ENCODE results near the gene TTC9. TPM values are rescaled to one million over a fixed set of nuclear protein-coding genes. Genes with fewer than 3 reads are reported as not detected.

Gene TTC9
- total and polyA plus RNA-seq, 9 of the 15 experiments (the other 6 are each of a cell fraction or from before 2014, with no cell fraction given), result 0.07 TPM; not detected in 8

DNA sequence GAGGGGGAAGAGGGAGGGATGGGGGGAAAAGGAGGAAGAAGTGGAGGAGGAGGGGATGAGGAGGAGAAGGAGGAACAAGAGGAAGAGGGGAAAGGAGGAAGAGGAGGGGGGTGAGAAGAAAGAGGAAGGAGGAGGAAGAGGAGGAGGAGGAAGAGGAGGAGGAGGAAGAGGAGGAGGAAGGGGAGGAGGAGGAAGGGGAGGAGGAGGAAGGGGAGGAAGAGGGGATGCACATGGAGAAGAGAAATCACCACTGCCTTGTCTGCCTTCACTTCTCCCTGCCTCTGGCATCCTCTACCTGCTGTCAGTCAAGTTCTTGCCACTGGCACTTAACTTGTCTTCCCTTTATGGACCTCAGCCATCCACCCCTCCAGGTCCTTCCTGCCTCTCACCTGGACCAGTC is 59.9 kb downstream of the TTC9 start:
- H3K9me3 ChIP-seq (replicated peaks; ENCODE audit: control insufficient read depth, insufficient read depth, low read depth, low read length), result no peaks in the 10 kb centered on the region
- CTCF ChIA-PET (ENCODE audit: low intra/inter-chr PET ratio), result no interaction called here

More for the DNA sequence above, 59.9 kb downstream of the TTC9 start:
- intact Hi-C loops (cut with micrococcal nuclease), result no loop called here
- Histone ChIP-seq H3K4me2 (ENCODE audit: insufficient read depth, low read length) (no peak overlapping the region), H3K27me3 (ENCODE audit: control insufficient read depth in 2 of 2, insufficient read depth in 2 of 2, low read length in 2 of 2) (no peaks in the 10 kb centered on the region), H3K36me3 (ENCODE audit: control insufficient read depth, insufficient read depth, low read length) (no peaks in the 10 kb centered on the region), H3K4me1 (replicated peaks in 1 of 2; ENCODE audit: control insufficient read depth in 2 of 2, insufficient read depth in 2 of 2, low read length in 2 of 2) (peaks cover 8 to 14% of the 10 kb centered on the region in 2 experiments; a peak in 4 of 5 replicates), H2AFZ (ENCODE audit: low read depth, low read length) (no peak overlapping the region), H3K27ac (ENCODE audit: extremely low read depth, low read depth, low read length) (no peak overlapping the region), H3K4me3 (no peak overlapping the region), H3K9me1 (ENCODE audit: control insufficient read depth, insufficient read depth, low read length) (no peaks in the 10 kb centered on the region), H4K20me1 (replicated peaks; ENCODE audit: control insufficient read depth, insufficient read depth, low read length) (no peaks in the 10 kb centered on the region), H3K9ac (ENCODE audit: insufficient read depth in 1 of 2, low read depth in 2 of 2, low read length in 2 of 2) (no peak overlapping the region), H3K79me2 (ENCODE audit: control insufficient read depth, insufficient read depth, low read length) (no peaks in the 10 kb centered on the region)
- POLR2A ChIA-PET, result no interaction called here
- ATAC-seq, result no peak
- no peak for FAIRE-seq
- TF ChIP-seq SMARCE1 (IDR thresholded peaks at IDR 0.05) (no peak), EP400 (IDR thresholded peaks at IDR 0.05) (no peak), PHB (CRISPR knock-in tag; IDR thresholded peaks at IDR 0.05) (no peak), ZNF263 (CRISPR knock-in tag; IDR thresholded peaks at IDR 0.05; ENCODE audit: borderline replicate concordance) (peak; percentile 57), ZFX (CRISPR knock-in tag; IDR thresholded peaks at IDR 0.05) (no peak)
- TF ChIP-seq, protein P1, sequence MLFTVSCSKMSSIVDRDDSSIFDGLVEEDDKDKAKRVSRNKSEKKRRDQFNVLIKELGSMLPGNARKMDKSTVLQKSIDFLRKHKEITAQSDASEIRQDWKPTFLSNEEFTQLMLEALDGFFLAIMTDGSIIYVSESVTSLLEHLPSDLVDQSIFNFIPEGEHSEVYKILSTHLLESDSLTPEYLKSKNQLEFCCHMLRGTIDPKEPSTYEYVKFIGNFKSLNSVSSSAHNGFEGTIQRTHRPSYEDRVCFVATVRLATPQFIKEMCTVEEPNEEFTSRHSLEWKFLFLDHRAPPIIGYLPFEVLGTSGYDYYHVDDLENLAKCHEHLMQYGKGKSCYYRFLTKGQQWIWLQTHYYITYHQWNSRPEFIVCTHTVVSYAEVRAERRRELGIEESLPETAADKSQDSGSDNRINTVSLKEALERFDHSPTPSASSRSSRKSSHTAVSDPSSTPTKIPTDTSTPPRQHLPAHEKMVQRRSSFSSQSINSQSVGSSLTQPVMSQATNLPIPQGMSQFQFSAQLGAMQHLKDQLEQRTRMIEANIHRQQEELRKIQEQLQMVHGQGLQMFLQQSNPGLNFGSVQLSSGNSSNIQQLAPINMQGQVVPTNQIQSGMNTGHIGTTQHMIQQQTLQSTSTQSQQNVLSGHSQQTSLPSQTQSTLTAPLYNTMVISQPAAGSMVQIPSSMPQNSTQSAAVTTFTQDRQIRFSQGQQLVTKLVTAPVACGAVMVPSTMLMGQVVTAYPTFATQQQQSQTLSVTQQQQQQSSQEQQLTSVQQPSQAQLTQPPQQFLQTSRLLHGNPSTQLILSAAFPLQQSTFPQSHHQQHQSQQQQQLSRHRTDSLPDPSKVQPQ (CRISPR knock-in tag; IDR thresholded peaks at IDR 0.05; ENCODE audit: borderline replicate concordance), result no peak
- TF ChIP-seq, protein P2, sequence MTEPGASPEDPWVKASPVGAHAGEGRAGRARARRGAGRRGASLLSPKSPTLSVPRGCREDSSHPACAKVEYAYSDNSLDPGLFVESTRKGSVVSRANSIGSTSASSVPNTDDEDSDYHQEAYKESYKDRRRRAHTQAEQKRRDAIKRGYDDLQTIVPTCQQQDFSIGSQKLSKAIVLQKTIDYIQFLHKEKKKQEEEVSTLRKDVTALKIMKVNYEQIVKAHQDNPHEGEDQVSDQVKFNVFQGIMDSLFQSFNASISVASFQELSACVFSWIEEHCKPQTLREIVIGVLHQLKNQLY (CRISPR knock-in tag; conservative IDR thresholded peaks at IDR 0.05), result no peak
- no TSS peak for BruUV-seq (replicated peaks)
- in situ Hi-C loops (cut with MboI), result no loop called here
- no peak for DNase-seq (ENCODE audit: extremely low read depth in 1 of 4, low spot score in 3 of 4)
